Stimulated activated CD8-positive, alpha-beta memory T cell treated with anti-CD3 and anti-CD28 coated beads, Interleukin-7, amount 100 ng/mL, for 24 hours (primary cell): ENCODE results near the gene ADAT3.
"Not testable (repeated sequence)": the region's sequence is repeated elsewhere in the genome, so short reads cannot be mapped to it uniquely, and the experiment has no call there.

Experiments
- DNase-seq: peaks from one replicate; pipeline ENCODE4 v3.0.0-alpha.2; 2020; ENCODE audit warnings: low read depth

ADAT3 gene

GRCh38 chr19:1882786-1883692, 22.2 kb upstream of the ADAT3 start:
- no peak for DNase-seq

- DNase-seq = no peak
These were observed 21.4 kb upstream of the ADAT3 start for GRCh38 chr19:1883784-1884183.

- no peak for DNase-seq
These were observed 20.9 kb upstream of the ADAT3 start for GRCh38 chr19:1884291-1884718.

DNA sequence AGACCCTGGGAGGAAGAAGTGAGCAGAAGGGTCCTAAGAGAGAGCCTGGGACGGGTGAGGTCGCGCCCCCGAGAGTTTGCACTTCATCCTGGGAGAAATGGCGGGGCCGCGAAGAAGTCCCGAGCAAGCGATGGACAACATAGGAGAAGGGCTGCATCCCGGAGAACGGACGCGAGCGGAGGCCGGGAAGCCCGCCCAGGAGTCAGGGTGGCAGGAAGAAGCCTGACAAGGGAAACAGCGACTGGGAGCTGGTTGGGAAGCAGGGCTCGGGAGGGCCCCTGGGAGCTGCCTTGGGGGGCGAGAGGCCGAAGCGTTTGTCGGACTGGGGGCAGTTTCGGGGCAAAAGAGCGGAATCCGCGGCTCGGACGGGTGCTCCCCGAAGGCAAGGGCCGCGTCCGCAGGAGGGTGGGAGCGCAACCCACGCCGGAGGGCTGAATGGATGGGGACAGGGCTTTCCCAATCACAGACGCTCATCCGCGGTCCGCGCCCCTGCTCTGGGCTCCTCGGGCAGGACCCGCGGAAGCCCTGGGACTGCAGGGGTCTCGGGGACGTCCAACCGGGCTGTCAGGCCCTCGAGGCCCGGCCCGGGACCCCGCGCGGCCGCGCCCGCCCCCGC, 20.4 kb upstream of the ADAT3 start:
- DNase-seq = no peak

DNA sequence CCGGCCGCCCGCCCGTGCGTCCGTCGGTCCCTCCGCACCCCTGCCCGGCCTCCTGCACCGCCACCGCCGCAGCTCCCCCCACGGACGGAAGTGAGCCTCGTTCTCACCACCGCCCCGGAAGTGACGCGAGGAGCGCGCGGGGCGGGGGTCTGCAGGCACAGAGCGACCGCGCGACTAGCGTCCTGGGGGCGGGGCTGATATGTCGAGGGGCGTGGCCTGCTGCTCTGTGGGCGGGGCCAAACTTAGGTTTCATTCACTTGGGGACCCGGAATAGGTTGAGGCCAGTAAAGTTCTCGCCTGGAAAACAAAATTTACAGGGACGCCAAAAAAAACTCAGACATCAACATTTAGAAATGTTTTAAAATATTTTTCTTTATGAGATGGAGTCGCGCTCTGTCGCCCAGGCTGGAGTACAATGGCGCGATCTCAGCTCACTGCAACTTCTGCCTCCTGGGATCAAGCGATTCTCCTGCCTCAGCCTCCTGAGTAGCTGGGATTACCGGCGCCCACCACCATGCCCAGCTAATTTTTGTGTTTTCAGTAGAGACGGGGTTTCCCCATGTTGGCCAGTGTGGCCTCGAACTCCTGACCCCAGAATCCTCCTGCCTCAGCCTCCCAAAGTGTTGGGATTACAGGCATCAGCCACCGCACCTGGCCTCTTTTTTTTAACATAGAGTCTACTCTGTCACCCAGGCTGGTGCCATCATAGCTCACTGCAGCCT, 19.6 kb upstream of the ADAT3 start, which contains the start of gene ABHD17A:
ABHD17A (minus strand) TSS at position 99 of the 722 bp plus-strand sequence. CDS start 3,930 bp downstream, outside the sequence.
- peak; percentile 94 for DNase-seq

GRCh38 chr19:1886360-1886759, 18.8 kb upstream of the ADAT3 start:
- DNase-seq = not testable (repeated sequence)

DNA sequence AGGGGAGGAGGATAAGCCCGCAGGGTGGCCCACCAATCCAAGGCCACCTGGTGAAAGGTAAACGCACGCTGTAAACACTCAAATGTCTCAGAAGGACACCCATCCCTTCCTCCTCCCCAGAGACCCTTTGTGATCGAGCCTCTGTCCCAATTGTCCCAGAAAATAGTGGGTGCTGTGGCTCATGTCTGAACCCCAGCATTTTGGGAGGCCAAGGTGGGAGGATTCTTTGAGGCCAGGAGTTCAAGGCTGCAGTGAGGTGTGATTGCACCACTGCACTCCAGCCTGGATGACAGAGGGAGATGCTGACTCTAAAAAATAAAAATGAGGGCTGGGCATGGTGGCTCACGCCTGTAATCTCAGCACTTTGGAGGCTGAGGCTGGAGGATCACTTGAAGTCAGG, 16.8 kb upstream of the ADAT3 start:
- DNase-seq = no peak

DNA sequence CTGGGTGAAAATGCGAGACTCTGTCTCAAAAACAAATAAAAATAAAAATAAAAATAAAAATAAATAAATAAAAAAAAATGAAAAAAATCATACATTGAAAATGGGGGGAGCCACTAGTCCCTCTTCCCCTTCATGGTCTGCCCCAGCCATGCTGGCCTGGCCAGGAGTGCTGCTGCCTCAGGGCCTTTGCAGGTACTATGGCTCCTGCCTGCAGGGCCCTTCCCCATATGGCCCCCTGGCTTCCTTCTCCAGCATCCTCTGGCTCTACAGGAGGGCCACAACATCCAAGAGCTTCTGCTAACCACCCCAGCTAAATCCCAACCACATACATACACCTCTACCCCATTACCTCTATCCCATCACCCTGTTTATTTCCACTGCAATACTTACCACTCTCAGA, 15.3 kb upstream of the ADAT3 start:
- DNase-seq = no peak

DNA sequence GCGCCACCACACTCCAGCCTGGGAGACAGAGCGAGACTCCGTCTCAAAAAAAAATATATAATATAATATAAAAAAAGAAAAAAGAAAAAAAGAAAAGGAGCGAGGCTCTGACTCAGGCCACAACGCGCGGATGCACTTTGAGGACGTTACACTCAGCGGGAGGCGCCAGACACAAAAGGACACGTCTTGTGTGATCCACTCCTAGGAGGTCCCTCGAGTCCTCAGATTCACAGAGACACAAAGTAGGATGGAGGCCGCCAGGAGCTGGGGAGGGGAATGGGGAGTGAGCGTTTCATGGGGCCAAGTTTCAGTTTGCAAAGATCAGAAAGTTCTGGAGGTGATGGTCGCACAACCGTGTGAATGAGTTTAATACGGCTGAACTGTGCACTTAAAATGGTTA, 11.4 kb upstream of the ADAT3 start:
- DNase-seq = no peak

DNA sequence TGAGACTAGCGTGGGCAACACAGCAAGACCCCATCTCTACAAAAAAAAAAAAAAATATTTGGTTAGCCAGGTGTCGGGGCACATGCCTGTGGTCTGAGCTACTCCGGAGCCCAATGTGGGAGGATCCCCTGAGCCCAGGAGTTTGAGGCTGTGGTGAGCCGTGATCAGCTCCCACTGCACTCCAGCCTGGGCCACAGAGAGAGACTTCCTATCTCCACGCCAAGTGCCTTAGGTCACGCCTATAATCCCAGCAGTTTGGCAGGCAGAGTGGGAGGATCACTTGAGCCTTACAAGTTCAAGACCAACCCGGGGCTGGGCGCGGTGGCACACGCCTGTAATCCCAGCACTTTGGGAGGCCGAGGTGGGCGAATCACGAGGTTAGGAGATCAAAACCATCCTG, 8.7 kb upstream of the ADAT3 start:
- no peak for DNase-seq

GRCh38 chr19:1901940-1902404, 3.2 kb upstream of the ADAT3 start:
- DNase-seq = no peak

DNA sequence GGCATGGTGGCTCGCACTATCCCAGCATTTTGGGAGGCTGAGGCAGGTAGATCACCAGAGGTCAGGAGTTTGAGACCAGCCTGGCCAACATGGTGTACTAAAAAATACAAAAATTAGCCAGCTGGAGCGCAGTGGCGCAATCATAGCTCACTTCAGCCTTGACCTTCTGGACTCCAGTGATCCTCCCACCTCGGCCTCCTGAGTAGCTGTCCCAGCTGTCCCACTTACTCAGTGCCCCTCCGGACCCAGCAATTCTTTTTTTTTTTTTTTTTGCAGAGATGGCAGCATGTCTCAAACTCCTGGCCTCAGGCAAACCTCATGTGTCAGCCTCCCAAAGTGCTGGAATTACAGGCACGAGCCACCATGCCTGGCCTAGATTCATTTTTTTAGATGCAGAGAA, 2.3 kb upstream of the ADAT3 start:
- no peak for DNase-seq

DNA sequence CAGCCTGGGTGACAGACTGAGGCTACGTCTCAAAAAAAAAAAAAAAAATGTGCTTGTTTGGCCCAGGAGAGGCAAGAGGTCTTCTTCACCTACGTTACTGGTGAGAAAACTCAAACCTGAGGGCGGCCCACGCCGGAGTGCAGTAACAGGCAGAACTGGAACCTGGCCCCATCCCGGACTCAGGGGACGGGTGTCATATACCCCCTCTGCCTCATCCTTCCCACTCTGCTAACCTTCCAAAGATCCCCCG, 414 bp upstream of the ADAT3 start:
- no peak for DNase-seq

DNA sequence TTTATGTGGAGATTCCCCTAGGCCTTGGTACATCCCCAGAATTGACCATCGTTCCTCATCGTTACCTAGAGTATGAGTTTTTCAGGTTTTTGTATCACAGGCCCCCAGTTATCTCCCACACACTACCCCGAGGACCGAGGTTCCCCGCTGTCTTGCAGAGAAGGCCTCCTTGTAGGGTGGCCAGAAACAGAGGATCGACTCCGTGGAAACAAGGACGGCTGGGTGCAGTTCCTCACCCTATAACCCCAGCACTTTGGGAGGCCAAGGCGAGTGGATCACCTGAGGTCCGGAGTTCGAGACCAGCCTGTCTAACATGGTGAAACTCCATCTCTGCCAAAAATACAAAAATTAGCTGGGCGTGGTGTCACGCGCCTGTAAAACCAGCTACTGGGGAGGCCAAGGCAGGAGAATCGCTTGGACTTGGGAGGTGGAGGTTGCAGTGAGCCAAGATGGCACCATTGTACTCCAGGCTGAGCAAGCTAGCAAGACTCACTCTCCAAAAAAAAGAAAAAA, 720 bp downstream of the ADAT3 start:
- no peak for DNase-seq

- DNase-seq = no peak
These were observed 1.9 kb downstream of the ADAT3 start for GRCh38 chr19:1906985-1907562.

DNA sequence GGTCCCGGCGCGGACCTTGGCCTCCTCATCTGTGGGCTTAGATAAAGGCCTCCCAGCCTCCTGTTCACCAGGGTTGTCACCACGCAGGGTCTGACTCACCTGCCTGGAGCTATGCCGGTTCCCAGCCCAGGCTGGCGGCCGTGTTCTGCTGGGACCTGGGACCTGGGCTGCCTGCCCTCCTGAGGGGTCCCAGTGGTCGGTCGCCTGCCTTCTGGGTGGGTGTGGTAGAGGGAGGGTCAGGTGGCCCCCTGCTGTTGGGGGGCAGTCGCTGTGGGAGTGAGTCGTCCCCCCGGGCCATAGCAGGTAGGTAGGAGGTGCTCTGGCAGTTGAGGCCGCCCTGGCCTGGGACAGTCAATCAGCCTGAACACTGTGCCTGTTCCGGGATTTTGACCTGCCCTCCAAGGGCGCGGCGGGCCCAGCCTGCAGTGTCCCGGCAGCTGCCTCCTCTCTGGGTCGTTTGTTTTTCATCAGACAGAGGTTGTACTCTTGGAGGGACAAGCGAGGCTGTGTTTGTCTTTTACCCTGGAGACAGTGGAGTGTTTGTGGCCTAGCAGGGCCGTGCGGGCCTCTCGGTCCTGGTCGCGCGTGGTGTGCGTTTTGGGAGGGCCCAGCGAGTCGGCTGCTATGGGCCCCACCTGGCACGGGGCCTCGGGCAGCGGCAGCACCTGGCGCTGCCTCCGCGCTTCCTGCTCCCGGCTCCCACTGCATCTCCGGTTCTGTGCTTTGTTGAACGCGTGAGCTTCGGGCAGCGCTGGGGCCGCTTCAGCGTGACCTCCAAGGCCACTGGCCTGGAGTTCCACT, 2.6 kb downstream of the ADAT3 start:
- no peak for DNase-seq

GRCh38 chr19:1908364-1908678, 3.1 kb downstream of the ADAT3 start:
- DNase-seq = no peak

GRCh38 chr19:1909761-1910080, 4.5 kb downstream of the ADAT3 start:
- DNase-seq = no peak

DNA sequence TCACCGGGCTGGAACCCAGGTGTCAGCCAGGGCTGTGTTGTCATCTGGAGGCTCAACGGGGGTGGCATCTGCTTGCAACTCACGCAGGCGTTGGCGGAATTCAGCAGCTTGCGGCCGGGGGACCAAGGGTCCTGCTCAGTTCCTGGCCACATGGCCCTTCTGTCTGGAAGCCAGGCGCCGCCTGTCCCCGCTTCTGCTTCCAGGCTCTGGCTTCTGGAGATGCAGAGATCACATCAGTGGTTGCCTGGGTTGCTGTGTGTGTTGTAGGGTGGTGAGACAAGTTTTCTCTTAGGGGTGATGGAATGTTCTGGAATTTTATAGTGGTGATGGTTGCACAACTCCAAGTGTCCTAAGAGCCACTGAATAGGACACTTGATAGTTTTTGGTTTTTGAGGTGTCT, 5.0 kb downstream of the ADAT3 start:
- DNase-seq = no peak

- no peak for DNase-seq
These were observed 5.9 kb downstream of the ADAT3 start for GRCh38 chr19:1911098-1911497.

DNA sequence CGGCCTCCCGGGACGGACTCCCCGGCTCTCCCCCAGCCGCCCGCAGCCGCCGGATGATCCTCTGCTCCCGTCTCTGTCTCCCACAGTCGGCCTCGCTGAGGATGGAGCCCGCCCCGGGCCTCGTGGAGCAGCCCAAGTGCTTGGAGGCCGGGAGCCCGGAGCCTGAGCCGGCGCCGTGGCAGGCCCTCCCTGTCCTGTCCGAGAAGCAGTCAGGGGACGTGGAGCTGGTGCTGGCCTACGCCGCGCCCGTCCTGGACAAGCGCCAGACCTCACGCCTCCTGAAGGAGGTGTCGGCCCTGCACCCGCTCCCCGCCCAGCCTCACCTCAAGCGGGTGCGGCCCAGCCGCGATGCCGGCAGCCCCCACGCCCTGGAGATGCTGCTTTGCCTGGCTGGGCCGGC, 6.8 kb downstream of the ADAT3 start:
- DNase-seq = no peak
